Stimulated activated CD8-positive, alpha-beta memory T cell treated with anti-CD3 and anti-CD28 coated beads, Interleukin-15, amount 100 ng/mL, for 1 hour (primary cell): Measurements from ENCODE around the gene RIC1.
"Not testable (repeated sequence)": the region's sequence is repeated elsewhere in the genome, so short reads cannot be mapped to it uniquely, and the experiment has no call there.

Experiments used
- DNase-seq: peaks from one replicate; pipeline ENCODE4 v3.0.0-alpha.2; 2020; ENCODE audit warnings: low read depth

The RIC1 gene, protein sequence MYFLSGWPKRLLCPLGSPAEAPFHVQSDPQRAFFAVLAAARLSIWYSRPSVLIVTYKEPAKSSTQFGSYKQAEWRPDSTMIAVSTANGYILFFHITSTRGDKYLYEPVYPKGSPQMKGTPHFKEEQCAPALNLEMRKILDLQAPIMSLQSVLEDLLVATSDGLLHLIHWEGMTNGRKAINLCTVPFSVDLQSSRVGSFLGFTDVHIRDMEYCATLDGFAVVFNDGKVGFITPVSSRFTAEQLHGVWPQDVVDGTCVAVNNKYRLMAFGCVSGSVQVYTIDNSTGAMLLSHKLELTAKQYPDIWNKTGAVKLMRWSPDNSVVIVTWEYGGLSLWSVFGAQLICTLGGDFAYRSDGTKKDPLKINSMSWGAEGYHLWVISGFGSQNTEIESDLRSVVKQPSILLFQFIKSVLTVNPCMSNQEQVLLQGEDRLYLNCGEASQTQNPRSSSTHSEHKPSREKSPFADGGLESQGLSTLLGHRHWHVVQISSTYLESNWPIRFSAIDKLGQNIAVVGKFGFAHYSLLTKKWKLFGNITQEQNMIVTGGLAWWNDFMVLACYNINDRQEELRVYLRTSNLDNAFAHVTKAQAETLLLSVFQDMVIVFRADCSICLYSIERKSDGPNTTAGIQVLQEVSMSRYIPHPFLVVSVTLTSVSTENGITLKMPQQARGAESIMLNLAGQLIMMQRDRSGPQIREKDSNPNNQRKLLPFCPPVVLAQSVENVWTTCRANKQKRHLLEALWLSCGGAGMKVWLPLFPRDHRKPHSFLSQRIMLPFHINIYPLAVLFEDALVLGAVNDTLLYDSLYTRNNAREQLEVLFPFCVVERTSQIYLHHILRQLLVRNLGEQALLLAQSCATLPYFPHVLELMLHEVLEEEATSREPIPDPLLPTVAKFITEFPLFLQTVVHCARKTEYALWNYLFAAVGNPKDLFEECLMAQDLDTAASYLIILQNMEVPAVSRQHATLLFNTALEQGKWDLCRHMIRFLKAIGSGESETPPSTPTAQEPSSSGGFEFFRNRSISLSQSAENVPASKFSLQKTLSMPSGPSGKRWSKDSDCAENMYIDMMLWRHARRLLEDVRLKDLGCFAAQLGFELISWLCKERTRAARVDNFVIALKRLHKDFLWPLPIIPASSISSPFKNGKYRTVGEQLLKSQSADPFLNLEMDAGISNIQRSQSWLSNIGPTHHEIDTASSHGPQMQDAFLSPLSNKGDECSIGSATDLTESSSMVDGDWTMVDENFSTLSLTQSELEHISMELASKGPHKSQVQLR (N-terminal part only)

DNA sequence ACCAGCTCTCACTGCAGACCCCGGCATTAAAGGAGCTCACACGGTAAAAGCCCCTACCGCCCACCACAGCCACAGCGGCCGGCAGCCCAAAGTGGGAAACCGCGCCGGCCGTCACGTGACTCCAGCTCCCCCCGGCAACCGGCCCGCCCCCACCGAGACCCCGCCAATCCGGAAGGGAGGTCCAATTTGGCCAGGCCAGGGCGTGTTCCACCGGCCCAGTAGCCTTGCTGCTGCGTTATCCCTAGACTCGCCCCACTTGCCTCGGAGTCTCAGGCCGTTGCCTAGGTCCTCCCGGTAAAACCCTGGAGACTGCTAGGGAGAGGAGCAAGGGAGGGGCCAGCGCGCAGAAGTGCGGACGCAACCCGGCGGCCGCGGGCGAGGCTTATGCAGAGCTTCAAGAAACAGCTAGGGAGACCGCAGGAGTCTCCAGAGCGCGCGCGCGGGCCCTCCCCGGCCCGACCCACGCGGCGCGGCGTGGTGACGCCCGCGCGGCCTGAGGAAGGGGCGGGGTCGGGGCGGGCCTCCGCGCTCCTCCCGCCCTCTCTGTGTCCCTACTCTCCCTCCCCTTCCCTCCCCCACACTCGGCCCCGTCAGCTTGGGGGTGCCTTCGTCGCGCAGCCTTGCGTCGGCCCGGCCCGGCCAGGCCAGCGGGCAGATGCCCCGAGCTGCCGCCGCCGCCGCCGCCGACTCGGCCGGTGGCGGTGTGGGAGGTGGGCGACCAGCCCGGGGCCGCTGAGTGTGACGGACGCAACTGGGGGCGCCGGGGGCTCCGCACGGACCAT, at the start of gene RIC1:
Gene RIC1 (plus strand): TSS at position 578 of the 782 bp plus-strand sequence. CDS start 203 bp downstream, at position 781.
- peak; percentile 70 for DNase-seq

DNA sequence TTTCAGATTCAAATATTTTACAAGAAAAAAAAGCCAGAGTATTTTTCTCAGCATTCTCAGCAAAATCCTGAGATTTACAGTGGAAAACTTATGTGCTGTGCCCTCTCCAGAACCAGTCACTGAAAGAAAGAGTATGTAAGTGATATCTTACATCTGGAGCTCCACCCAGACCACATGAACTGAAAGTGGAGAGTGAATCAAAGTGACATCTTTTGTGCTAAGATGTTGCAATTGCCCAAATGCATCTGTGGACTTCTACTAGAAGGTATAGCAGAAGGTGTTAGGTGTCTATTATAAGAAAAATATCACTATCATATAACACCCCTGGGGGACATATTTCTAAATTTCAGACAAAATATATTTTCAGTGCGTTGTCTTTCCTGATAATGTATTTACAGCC, 49.0 kb upstream of the RIC1 start:
- DNase-seq, result no peak

DNA sequence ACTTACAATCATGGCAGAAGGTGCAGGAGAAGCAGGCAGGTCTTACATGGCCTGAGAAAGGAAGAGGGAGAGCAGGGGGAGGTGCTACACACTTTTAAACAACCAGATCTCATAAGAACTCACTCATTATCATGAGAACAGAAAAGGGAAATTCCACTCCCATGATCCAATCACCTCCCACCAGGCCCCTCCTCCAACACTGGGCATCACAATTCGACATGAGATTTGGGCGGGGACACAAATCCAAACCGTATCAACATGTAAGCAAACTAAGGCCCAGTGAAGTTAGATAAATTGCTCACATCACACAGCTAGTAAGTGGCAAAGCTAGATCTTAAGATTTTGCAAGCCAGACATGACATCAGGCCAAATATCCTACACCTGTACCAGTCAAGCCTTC, 48.3 kb upstream of the RIC1 start:
- DNase-seq, result no peak

DNA sequence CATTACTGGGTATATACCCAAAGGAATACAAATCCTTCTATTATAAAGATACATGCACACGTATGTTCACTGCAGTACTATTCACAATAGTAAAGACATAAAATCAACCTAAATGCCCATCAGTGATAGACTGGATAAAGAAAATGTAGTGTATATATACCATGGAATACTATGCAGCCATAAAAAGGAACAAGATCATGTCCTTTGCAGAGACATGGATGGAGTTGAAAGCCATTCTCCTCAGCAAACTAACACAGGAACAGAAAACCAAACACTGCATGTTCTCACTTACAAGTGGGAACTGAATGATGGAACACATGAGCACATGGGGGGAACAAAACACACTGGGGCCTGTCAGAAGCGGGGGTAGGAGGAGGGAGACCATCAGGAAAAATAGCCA, 47.2 kb upstream of the RIC1 start:
- not testable (repeated sequence) for DNase-seq

DNA sequence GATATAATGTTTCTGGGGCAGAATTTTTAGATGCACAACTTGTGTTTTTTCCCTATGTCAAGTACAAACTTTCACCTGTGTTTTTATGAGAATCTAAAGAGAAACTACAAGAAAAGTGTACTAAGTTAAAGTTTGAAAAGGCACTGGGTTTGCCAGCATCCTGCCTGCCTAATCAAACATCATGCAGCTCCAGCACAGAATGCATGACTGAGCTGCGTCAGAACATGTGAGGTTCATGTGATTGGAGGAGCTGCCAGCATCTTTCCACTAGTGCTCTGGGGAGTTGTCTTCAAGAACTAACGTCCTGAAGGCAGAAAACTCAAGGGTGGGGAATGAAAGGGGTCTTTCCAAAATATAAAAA, 46.1 kb upstream of the RIC1 start:
- no peak for DNase-seq

DNA sequence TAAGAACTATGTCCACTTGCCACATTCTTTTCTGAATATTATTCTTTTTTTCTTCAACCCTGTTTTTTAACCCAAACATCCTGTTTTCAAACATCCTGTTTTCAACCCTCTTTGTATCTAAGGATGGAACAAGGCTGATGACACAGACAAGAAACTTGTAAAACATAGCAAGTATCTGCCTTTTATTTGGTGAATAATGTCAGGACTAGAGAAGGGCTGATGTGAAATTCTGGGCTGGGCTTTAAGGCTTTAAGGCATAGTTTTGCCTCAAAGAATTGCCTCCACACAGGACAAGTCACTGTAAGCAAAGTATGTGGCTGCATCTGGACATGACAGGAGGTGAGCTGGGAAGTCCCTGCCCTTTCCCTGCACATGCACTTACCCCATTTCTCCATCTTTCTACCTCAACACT, 42.5 kb upstream of the RIC1 start:
- no peak for DNase-seq

DNA sequence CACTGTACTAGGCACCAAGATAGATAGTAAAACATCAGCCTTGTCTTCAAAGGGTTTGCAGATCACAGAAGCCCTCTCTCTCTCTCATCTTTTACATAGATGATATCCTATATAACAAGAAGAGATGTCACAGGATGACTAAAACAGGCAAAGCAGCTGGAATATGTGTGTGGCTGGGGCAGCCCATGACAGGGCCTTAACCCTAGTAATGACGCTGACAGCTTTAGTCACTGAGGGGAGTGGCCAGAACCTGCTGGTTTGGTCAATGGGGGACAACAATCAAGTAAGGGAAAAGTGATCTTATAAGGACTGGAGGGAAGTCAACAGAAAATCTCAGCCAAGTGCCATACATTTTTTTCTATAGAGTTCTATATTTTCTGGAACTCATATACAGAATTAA, 41.9 kb upstream of the RIC1 start:
- DNase-seq, result no peak

DNA sequence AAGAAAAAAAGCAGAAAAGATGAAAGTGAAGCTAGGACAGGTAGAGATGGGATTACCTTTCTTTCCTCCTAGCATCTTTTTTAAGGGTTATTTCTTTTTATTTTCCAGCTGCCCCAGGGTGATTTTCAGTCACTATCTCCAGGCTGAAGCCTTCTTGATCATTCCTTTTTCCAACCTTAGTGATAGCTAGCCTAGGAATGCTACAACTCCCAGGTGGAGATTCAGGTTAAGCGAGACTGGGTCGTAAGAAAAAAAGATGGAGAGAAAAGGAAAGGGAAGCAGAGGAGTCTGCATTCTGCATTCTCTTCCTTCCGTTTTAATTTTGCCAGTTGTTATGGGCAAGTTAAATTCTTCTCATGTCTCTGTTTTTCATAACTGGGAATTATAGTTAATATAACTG, 36.7 kb upstream of the RIC1 start:
- DNase-seq, result no peak

DNA sequence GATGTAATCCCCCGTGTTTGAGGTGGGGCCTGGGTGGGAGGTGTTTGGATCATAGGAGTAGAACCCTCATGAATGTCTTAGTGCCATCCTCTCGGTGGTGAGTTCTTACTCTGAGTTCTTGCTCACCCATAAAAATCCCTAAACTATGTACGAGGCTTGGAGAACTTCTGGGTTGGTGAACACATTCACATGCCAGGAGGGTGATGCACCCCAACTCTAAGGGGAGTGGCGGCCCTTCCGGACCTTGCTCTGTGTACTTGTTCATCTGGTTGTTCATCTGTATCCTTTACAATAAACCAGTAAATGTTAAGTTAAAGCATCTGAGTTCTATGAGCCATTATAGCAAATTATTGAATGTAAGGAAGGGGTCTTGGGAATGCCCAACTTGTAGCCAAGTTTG, 36.0 kb upstream of the RIC1 start:
- no peak for DNase-seq

DNA sequence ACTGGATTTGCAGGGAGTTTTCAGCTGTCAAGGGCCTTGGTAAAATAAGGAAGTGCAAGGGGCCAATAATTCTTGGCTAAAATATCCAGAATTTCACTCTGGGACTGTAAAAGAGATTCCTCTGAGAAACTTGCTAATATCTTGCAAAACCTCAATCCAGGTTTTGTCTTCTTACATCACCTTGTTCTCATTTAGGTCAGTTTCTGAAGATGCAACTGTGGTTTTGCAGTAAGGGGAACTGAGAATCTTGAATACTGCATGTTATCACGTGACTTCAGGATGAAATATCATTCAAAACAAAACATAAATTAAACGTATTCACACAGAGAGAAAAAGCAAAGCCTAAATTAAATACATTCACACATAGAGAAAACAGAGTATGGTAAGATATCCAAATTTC, 35.0 kb upstream of the RIC1 start:
- no peak for DNase-seq

DNA sequence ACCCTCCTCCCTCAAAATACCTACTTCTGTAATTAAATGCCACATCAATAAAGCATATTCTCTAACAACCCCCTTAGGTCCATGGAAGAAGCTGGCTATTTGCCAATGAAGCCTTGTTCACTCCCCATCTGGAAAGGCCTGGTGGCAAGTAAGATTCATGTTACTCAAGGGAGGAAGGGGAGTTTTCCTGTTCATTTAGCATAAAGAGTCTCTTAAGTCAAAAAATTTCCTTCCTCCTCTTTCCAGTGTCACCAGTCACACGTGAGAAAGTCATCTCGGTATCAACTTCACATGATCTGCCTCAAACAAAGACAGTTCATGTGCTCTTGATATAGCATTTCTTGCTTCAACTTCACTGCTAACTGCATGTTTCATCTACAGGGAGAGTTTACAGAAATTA, 32.7 kb upstream of the RIC1 start:
- DNase-seq, result no peak

DNA sequence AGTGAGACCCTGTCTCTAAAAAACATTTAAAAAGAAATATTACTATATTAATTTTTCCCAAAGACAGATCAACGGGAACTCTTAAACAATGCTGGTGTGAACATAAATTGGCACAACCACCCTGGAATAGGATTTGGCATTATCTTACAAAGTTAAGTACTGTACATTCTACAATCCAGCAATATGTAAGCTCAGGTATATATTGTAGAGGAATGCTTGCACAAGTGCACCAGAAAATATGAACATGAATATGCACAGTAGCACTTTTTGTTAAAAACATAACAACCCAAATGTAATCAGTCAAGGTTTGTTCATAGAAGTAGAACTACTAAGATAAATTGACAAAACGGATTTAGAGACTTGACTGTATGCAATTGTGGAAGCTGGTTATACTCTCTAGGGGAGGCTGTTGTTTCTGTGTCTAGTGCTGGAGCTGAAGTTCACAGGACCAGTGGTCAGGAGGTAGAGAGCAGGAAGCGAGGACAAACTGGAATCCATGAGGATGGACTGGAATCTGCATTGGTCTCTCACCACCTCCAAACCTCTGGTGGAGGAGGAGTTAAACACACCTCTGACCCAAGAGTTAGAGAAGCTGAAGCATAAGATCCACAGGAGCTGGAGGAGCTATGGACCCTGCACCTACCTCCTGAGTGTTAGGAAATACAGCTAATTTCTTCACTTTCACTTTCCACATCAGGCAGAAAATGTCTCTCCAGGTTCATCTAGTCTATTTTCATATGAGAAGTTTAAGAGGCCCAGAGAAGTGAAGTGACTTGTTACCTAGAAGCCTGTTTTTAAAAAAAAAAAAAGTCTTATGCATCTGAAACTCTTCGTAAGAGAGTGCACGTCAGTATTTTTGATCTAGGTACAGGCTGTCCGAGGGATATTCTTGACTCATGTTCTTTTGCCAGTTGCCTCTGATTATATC, 20.3 kb upstream of the RIC1 start:
- no peak for DNase-seq

DNA sequence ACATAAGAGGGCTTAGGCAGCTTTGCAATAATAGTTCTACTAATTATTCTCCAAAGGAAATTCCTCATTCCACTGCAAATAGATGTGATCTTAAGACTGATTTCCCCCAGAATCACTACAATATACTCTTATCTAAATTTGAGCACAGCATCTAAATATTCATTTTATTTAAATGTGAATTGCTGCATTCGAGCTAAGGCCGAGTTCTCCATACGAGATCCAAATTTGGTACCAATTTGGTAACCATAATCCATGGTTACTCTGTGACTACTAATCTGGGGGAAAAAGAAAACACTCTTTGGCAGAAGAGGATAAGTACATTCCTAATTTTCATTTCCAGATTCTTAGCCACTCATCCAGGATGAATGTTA, 19.7 kb upstream of the RIC1 start:
- no peak for DNase-seq

DNA sequence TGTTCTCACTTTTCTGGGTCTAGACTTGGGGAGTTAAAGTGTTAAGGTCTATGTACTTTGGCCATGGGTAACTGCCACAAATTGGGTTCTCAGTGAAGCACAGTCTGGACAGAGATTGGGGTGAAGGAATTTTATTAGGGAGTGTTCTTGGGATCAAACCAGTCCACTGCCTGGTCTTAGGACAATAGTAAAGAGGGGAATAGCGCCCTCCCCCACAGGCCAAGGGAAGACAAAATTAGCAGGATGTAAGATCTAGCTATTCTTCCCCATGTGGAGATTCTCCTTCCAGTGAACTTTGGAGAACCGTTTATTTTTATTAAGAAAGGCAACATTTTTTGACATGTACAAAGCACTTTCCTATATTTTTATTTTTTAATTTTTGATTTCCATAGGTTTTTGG, 18.4 kb upstream of the RIC1 start:
- no peak for DNase-seq

DNA sequence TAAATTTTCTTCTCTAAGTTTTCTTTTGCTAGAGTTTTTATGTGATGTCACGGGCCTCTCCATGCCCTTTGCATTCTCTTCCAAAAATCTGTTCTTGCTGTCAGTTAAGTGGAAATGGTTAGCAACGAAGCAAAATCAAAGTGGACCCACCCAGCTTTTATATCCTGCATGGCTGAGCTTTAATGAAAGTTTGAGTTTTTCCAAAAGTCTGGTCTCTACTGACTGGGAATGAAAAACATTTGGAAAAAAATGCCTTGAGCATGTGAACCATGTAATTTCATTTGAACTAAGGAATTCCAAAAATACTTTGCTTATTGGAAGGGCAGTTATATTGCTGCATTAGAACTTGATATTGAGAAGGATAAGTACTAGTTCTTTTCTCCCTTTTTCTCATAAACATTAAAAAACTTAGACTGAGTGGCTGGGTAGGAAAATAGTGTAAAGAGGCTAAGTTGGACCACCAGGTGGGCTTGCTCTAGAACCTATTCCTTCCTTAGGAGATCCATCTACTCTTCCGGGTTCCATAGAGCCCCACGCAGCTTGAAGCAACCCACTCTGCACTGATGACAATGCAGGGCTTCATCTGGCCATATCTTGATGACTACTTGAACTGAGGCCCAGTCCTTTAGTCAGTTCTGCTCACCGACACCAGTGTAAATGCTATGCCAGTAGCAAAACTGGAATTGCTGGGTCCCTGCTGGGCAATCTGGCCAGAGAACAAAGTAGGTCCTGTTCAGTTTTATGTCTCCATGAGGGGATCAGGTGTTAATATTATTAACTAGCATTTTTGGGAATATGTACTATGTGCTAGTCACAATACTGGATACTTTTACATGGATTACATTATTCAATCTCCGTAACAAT, 17.4 kb upstream of the RIC1 start:
- no peak for DNase-seq

DNA sequence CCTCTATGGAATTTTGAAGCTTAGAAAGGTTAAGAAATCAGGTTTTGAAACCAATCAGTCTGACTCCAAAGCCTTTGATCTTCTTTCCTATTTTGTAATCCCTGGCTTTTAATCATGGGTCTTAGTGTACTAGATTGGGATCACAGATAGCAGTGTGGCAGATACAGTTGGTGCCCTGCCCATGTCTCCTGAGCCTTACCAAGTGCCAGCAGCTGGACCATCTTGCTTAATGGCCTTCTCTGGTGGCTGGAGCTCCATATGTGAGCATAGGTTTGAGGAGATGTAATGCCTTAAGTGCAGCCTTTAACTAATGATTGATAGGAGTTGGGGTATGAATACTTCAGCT, 16.7 kb upstream of the RIC1 start:
- DNase-seq, result no peak

DNA sequence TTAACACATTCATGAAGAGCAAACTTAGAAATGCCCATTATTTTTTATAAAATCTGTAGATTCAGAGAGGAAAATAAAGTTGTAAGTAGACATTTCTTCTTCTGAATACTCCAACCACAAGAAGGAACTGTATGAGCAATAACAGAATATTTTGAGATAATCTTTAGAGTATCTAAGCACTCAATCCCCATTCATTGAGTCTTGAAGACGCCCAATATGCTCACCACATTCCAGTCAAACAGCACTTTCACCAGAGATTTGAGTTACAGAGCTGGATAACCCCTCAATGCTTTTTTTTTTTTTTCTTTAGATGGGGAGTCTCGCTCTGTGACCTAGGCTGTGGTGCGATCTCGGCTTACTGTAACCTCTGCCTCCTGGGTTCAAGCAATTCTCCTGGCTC, 14.7 kb upstream of the RIC1 start:
- no peak for DNase-seq

DNA sequence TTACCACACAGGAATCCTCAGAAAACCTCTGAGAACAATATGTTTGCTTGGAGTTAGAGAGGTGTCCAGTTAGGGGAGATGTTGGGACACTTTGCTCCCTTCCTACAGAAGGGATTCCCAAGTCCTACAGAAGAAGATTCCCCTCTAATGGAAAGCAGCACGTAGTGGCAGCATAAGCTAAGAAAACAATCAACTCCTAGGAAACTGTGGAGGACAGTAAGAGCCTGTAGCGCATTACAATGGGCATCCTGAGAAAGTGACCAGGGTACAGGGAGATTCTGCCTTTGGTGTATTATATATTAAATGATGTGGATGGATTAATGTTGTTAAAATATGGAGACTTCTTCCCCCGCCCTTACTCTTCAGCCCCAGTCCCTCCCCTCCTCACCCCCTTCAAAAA, 13.9 kb upstream of the RIC1 start:
- no peak for DNase-seq

DNA sequence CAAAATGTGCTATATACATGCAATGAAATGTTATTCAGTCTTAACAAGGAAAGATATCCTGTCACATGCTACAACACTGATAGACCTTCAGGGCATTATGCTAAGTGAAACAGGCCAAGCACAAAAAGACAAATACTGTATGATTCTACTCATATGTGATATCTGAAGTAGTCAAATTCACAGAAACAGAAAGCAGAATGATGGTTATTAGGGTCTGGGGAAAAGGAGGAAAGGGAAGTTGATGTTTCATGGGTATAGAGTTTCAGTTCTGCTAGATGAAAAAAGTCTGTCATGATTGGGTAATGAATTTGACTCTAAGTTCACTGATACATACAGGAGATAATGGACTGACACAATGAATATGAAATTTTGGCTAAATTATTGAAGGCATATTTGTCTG, 11.2 kb upstream of the RIC1 start:
- DNase-seq, result no peak

DNA sequence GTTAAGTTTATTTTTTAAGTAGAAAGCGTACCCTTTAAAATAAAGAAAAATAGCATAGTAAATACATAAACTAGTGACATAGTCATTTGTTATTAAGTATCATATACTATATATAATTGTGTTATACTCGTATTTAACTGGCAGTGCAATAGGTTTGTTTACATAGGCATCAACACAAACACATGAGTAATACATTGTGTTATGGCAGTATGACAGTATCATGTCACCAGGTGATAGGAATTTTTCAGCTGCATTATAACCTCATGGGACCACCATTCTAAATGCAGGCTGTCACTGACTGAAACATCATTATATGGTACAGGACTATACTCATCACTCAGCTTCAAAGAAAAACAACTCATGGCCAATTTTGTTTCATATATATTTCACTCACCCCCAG, 8.4 kb upstream of the RIC1 start:
- no peak for DNase-seq
